ENCODE data around the gene EPS15.
"Not testable (repeated sequence)": the region's sequence is repeated elsewhere in the genome, so short reads cannot be mapped to it uniquely, and the experiment has no call there.

EPS15 gene

DNA sequence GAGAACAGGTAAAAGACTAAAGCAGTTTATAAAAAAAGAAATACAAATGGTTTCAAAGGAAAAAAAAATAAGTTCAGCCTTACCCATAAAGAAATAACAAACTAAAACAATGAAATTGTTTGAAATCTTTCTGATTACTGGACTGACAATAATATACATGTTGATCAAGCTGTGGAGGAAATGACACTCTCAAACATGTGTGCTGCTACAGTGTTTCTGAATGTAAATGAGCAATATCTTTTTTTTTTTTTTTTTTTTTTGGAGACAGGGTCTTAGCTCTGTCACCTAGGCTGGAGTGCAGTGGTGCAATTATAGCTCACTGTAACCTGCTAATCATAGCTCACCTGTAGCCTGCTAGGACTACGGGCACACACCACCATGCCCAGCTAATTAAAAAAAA is 6.5 kb downstream of the EPS15 start:
- DNase-seq: no peak

DNA sequence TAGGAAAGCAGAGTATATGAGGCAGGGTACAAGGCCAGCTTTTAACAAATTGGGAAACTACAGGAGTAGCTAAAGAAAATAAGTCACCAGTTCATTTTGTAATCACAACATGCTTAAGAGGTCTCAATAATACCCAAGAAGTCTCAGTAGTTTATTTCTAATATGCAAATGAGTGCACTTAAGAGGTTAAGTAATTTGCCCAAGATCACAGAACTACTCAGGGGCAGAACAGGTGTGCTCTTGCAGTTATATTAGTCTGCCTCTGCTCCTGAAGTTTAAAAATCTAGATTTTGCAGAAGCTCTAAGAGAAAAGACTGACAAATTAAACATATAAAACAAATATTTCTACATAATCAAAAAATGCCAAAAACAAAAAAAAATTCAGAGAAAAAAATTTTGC is 6.9 kb downstream of the EPS15 start:
- DNase-seq: no peak

DNA sequence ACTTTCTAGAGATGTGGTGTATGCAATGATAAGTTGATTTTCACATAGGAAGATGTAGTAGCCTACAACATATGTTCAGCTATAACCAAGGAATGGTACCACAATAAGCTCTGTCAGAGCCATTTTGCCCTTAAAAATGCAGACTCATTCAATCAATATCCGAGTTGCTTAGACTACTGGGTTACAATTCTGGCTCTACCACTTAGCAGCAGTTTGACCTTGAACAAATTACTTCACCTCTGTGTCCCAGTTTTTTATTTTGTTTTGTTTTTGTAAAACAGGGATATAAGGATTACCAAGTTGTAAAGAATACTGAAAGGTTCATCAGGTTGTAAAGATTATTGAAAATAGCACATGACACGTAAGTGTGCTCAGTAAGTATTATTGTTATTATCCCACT is 9.3 kb downstream of the EPS15 start:
- DNase-seq: no peak

DNA sequence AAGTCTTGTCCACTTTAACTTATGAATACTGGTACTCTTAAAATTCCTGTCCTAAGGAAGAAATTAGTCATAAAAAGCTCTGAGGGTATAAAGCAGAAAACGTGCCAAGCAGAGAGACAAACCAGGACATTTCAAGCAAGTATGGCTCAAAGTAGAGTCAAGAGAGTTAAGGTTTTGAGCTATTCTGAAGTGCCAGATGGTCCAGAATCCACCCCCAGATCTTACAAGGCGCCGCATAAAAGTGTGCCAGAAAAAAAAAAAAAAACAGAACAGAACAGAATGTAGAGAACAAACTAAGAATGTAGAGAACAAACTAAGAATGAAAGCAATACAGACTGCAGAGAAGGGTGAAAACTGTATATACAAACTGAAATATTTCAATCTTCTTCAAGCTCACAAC is 12.5 kb downstream of the EPS15 start:
- no peak for DNase-seq

DNA sequence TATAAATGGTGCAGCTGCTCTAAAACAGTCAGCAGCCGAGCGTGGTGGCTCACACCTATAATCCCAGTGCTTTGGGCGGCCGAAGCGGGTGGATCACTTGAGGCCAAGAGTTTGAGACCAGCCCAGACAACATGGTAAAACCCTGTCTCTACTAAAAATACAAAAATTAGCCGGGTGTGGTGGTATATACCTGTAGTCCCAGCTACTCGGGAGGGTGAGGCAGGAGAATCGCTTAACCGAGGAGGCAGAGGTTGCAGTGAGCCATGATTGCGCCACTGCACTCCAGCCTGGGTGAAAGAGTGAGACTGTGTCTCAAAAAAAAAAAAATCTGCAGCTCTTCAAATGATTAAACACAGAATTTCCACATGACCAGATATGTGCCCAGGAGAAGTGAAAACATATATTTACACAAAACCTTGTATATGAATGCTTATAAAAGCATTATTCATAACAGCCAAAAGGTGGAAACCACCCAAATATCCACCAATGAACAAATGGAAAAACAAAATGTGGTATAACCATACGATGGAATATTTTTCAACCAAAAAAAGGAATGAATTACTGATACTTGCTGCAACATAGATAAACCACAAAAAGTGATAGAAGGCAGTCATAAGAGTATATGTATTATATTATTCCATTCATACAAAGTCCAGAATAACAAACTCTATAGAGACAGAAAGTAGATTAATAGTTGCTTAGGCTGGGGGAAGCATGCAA is 14.1 kb downstream of the EPS15 start:
- DNase-seq: no peak

DNA sequence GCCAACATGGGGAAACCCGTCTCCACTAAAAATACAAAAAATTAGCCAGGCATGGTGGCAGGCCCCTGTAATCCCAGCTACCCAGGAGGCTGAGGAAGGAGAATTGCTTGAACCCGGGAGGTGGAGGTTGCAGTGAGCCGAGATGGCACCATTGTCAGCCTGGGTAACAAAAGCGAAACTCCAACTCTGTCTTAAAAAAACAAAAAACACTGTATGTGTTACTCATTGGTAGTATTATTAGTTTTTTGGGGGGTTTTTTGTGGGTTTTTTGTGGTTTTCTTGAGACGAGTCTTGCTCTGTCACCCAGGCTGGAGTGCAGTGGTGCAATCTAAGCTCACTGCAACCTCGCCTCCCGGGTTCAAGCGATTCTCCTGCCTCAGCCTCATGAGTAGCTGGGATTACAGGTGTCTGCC is 17.8 kb downstream of the EPS15 start:
- DNase-seq: not testable (repeated sequence)

DNA sequence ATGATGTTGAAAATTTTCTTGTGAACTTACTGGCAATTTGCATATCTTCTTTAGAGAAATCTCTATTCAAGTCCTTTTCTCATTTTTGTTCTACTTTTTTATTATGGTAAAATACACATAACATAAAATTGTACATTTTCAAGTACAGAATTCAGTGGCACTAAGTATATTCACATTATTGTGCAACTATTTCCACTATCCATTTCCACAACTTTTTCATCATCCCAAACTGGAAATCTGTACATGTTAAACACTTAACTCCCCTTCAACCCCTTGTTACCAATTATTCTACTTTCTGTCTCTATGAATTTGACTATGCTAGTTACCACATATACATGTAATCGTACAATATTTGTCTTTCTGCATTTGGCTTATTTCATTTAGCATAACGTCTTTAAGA is 19.4 kb downstream of the EPS15 start:
- no peak for DNase-seq

DNA sequence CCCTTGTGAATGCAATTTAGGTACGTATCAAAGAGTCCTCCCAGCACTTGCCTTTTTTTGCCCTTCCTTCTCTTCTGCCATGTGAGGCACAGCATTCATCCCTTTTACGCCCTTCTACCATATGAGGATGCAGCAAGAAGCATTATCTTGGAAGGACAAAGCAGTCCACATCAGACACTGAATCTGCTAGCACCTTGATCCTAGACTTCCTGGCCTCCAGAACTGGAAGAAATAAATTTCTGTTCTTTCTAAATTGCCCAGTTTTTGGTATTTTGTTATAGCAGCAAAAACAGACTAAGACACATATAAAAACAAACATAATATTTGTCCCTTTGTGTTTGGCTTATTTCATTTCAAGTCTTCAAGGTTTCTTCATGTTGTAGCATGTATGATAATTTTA is 20.1 kb downstream of the EPS15 start:
- DNase-seq: no peak

DNA sequence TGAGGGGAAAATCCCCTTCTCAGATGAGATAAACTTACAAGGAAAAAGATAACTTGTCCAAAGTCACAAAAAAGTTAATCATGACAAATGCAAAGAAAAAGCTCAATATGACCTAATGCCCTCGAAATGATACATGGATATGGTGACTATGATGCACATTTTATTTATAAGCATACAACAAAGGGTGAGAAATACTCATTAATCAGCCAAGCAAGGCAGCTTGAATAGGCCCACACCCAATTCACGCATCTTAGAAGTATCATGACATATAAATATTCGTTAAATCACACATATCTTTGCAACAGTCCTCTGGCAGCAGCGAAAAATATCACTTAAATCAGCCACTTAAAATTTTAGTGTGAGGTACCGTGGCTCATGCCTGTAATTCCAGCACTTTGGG is 21.7 kb downstream of the EPS15 start:
- DNase-seq: no peak

DNA sequence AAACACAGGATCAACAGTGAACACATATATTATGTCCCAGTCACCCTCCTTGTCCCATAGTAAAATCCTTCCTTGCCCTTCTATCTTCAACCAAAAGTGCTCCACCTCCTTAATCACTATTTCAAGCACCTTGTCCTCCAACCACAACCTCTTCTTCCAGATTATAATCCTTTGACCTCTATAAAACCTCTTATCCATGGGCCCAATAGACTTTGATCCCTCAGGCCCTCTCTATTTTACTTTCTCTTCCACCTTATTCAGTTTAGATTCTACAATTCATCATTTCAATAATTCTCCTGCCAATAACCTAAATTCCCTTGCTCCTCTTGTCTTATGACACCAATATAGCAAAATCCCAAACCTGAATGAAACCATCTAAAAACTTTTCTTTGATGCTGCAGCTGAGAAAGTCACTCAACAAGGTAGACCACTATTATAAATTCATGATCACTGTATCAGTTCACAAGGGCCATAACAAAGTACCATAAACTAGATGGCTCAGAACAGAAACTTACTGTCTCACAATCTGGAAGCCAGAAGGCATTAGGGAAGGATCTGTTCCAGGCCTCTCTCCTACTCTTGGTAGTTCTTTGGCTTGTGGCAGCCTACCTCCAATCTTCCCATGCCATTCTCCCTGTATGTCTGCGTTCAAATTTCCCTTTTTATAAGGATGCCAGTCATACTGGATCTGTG is 24.8 kb downstream of the EPS15 start:
- DNase-seq: no peak

DNA sequence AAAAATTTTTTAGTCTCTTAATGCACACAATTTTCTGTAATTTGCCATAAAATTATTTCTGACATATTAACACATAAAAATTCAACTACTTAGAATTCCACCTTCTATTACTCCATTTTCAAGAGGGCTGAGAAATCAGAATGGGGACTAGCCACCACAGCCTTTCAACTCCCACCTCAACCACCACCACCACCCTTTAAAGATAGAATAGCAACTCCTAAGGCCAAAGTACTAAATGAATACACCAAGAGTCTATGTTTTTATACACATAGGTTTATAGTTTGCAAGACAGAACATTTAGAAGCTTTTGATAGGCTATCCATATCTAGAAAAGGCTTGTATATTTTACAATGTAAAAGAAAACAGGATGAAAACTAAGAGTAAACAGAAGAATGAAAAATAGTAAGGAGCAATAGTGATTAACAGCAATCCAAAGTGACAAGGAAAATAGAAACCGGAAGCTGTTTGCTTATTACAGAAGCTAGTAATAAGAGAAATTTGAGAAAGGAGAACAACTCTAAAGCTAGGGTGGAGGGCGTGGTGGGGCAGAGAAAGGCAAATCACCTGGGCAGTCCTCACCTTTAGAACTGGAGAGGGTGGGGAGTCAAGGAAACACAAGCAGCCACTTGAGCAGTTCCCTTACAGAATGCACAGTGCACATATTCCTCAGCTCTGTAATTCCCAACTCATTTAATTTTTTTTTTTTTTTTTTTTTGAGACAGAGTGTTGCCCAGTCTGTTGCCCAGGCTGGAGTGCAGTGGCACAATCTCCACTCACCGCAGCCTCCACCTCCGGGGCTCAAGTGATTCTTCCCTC is 27.7 kb downstream of the EPS15 start:
- peak; percentile 18 to 27 for DNase-seq

DNA sequence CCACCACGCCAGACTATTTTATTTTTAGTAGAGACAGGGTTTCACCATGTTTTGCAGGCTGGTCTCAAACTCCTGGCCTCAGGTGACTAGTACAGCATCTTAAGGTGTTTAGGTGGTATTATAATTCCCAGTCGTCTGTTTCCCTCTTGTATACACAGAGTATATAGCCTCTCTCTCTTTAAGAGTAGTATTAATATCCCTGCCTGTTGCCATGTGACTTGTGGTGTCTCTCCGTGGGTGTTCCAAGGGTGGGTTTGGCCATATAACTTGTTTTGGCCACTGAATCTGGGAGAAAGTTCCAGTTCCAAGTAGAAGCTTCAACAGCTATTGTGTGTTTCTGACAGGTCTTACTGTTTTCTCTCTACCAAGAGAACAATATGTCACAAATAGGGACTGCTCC is 29.6 kb downstream of the EPS15 start:
- DNase-seq: no peak

DNA sequence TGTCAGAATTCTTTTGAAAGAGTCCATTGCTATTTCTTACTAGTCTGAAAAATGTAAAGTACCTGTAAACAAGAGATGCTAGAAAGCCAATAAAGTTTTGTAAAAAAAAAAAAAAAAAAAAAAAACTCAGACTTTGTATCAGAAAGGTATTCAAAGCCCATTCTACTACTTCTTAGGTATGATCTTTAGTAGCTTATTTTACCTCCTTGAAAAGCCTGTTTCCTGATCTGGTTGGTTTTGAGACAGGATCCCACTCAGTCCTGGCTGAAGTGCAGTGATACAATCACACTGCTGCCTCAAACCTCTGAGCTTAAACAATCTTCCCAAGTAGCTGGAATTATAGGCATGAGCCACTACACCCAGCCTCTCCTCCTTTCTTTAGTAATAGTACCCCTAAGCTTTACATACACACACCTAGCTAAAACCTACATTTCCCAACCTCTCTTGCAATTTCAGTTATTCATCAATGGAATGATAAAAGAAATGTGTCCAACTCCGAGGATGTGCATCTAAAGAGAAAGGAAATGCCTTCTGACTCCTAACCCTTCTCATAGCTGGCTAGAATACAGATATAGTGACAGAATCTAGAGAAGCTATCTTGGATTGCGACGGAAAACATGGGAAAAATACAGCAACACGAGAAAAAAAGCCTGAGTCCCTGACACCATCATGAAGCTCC is 30.6 kb downstream of the EPS15 start:
- DNase-seq: no peak

DNA sequence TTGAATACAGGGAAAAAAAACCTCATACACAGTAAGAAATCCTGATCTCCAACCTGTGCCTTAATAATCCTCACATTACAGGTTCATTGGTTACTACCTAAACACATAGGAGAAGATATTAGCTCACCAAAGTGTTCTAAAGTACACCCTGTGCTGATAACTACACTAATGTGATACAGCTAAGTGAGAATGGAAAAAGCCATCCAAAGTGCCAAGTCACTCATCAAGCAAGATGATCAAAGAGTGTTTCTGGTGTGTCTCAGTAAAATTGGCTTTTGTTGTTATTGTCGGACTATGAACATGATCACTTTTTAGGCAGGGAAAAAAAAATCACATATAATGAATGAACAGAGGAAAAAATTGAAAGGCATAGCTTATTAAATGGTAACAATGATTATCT is 31.4 kb downstream of the EPS15 start:
- DNase-seq: no peak

DNA sequence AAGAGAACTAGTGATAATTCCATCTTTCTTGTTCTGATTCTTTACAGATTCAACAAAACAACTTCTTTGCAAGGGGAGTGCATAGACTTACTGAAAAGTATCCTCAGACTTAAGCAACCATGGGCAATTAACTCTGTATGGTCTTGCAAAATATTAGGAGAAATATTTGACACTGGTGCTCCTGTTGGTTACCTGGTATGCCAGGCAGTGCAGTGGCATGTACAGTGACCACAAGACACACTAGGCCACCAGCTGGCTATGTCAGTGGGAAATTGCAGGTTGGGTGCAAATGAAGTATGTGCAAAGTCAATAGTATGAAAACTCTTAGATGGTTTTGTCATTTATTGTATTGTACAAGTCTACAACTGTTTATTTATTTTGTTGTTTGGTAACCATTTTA is 34.5 kb downstream of the EPS15 start:
- peak in 1 of 2 experiments; percentile 7 for DNase-seq

DNA sequence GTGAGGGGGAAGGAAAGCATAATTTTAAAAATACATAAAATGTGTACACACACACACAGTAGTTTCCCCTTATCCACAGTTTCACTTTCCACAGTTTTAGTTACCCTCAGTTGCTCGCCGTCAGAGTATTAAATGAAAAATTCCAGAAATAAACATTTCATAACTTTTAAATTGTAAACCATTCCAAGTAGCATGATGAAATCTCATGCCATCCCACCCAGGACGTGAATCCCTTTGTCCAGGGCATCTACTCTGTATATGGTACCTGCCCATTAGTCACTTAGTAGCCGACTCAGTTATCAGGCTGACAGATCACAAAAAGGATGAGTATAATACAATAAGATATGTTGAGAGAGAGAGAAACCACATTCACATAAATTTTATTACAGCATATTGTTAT is 36.2 kb downstream of the EPS15 start:
- DNase-seq: no peak

DNA sequence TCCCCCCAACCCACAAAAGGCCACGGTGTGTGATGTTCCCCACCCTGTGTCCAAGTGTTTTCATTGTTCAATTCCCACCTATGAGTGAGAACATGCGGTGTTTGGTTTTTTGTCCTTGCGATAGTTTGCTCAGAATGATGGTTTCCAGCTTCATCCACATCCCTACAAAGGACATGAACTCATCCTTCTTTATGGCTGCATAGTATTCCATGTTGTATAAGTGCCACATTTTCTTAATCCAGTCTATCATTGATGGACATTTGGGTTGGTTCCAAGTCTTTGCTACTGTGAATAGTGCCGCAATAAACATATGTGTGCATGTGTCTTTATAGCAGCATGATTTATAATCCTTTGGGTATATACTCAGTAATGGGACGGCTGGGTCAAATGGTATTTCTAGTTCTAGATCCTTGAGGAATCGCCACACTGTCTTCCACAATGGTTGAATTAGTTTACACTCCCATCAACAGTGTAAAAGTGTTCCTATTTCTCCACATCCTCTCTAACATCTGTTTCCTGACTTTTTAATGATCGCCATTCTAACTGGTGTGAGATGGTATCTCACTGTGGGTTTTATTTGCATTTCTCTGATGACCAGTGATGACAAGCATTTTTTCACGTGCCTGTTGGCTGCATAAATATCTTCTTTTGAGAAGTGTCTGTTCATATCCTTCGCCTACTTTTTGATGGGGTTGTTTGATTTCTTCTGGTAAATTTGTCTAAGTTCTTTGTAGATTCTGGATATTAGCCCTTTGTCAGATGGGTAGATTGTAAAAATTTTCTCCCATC is 44.0 kb downstream of the EPS15 start:
- DNase-seq: not testable (repeated sequence)

DNA sequence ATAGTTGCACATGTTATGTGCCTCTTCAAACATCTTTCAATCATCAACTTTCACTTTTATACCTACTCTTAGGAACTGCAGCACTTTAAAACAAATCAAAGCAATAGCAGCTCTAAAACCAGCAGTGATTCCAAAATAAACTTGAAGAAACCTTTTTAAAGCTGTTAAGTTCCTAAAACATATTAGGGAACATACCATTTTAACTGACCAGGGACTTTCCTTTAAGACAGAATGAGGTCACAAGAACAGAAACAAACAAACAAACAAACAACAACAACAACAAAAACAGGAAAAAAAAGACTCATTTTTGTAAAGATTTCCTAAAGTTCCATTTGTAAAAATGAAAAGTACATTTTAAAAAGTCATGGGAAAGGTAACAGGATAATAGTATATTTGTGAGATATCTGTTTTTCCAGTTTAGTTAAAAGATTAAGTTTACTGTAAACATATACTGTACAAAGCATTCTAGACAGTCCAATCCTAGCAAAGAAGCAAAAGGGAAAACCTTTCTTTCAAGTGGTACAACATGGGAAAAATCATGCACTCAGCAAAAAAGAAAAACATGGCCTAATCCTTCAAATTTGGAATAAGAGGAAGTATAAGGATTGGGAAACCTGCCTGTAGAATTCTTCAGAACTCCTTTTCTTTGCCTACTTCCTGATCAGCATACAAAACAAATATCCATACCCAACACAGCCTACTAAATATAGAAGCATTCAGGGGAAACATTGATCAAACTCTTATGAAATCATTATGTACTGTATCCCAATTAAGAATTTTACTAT is 45.5 kb downstream of the EPS15 start:
- DNase-seq: peak; percentile 29 to 30

DNA sequence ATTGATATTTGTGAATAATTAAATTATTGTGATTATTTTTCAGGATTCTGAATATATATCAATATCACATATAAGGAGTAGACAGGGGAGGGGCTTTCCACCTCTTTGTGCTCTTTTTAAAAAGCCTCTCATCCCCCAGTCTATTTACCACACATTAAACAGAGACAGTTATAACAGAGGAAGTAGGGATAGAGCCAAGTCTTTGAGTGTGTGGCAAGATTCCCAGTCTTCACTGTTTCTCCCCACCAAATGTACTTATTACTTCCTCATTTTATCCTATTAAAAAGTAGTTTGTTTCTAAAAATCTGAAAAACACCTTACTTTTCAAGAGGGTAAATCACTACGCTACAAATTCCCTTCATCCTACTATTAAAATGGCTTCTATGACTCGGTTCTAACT is 46.7 kb downstream of the EPS15 start:
- DNase-seq: peak; percentile 47 to 69

DNA sequence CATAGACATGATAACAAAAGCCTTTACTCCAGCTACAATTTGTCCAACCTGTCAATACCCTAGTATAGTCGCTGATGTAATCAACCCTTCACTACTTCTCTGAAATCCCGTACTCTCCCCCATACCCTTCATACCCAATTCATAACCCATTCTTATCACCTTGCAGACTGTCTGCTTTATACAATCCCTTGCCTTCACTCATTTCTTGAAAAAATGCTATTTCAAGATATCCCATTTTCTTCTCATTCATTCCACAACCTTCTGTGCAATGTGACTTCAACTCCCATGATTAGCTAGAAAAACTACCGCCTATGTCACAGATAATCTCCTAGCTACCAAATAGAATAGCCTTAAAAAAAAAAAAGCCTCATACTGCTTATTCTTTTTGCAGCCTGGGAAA is 49.5 kb downstream of the EPS15 start:
- no peak for DNase-seq

DNA sequence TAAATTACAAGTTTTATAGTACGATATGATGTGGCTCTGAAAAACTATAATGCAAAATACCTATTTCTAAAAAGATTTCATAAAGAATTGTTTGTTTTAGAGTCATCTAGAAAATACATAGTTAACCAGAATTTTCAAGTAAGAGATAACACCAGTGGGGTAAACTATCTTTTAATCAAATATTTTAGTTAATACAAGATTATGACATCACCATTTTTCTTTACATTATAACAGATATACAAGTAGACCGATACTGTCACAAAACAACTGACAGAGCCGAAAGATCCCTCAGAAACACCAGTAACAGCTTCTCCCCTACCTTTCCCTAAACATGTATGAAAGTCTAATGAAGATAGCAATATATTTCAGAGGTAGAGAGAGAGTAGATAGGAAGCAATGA is 54.2 kb downstream of the EPS15 start:
- DNase-seq: no peak

DNA sequence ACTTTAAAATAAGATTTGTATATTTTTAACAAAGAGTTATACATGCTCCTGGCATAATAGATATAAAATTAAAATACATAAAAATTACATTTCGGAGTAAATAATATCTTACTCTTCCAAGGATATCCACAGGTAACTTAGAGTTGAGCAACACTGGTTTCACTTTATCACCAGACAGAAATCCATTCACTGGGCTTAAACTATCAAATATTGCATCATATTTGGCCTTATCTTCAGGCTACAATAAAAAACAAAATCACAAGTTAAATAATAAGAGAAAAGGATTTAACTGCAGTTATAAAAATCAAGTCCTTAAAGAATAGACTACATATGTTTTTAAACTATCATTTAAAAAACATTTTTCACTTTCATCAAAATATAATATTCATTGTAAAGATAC is 55.5 kb downstream of the EPS15 start:
- DNase-seq: no peak
